NCI-H345 treated with DMSO at 0.1 percent for 48 hours (cell line): ENCODE measurements around the gene SPDYE18.
"Not testable (repeated sequence)": the region's sequence is repeated elsewhere in the genome, so short reads cannot be mapped to it uniquely, and the experiment has no call there.

ENCODE experiments used
- DNase-seq: peaks from one replicate; lab custom pipeline; 2025; ENCODE audit not compliant: unreplicated experiment; lab: John Stamatoyannopoulos, UW

The SPDYE18 gene

DNA sequence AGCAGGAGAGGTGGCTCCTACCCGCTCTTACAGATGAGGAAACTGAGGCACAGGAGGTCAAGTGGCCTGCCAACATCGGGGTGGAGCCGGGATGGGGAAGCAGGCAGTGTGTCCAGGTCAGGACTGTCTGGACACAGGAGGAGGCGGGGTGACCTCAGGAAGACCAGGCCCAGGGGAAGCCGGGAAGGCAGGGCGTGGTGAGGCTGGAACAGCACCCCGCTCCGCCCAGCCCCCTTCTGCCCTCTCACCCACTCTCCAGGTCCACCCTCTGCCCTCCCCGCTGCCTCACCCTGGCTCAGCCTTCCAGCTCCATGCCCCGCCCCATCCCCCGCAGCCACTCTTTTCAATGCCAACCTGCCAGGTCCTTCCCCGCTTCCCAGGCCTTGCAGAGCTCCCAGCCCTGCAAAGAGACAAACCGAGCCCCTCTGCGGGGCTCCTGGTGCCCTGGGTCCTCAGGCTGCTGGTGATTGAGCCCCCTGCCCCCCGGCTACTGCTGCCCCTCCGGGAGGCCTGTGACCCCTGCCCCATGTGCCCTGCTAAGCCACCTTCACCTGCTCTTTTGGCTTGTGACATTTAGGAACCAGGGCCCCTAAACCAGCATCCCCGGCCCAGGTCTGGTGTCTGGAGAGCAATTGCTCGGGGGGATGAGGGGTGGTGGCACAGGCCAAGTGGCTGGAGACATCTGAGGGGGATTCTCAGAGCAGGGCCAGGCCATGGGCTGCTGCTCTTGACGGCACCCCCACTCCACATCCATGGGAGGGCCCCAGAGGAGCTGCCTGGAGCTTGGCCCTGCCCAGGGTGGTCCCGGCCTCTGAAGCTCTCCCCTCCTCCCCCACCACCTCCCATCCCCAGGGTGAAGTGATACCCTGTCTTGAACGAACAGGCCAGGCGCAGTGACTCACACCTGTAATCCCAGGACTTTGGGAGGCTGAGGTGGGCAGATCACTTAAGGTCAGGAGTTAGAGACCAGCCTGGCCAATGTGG is 55.9 kb downstream of the SPDYE18 start:
- not testable (repeated sequence) for DNase-seq

DNA sequence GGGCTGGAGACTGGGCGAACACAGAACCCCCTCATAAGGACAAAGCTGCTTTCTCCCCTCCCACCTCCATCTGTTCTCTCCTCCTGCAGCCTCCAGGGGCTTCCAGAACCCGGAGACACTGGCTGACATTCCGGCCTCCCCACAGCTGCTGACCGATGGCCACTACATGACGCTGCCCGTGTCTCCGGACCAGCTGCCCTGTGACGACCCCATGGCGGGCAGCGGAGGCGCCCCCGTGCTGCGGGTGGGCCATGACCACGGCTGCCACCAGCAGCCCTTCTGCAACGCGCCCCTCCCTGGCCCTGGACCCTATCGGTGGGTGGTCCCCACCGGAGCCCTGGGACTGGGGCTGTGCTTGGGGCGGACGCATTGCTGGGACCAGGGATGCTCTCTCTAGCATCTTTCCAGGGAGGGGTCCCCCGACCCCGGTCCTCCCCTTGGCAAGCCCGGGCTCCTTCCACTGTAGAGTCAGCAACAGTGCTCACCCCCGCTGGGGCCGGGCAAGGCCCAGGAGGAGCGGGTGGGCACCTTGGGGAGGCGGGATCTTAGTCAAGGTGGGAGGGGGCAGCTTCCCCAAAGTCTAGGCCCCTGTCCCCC is 56.8 kb downstream of the SPDYE18 start:
- DNase-seq: not testable (repeated sequence)

DNA sequence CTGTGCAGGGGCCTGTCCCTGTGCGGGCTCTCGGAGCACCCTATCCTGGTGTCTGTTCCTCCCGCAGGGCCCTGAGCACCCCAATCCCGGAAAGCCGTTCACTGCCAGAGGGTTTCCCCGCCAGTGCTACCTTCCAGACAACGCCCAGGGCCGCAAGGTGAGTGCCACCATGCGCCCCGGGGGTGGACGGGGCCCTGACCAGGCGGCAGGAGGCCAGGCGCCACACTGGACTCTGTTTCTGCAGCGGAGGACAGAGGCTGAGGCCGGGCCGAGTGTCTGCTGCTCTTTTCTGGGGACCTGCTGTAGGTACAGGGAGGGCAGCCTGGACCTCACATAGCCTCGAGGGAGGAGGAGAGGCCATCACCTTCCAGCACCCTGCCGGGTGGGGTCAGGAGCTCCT is 58.2 kb downstream of the SPDYE18 start:
- DNase-seq: not testable (repeated sequence)

- DNase-seq: not testable (repeated sequence)
Observed at GRCh38 chr7:77003241-77003640, 59.1 kb downstream of the SPDYE18 start.

- not testable (repeated sequence) for DNase-seq
Observed at GRCh38 chr7:77002678-77003233, 59.6 kb downstream of the SPDYE18 start.

DNA sequence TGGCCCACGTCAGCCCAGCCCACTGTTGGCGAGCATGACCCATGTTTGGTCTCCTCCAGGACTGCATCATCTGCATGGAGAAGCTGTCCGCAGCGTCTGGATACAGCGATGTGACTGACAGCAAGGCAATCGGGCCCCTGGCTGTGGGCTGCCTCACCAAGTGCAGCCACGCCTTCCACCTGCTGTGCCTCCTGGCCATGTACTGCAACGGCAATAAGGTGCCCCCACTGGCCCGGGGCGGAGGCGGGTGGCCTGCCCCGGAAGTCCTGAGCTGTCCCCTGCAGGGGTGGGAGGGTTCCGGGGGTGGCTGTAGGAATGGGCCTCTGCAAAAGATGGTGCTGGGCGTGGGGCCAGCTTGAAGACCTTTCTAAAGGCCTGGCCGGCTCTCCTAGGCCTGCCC is 60.3 kb downstream of the SPDYE18 start:
- DNase-seq: not testable (repeated sequence)
